ENCODE results near the gene GRB2. TPM values are rescaled to one million over a fixed set of nuclear protein-coding genes. Genes with fewer than 3 reads are reported as not detected.
"Not testable (repeated sequence)": the region's sequence is repeated elsewhere in the genome, so short reads cannot be mapped to it uniquely, and the experiment has no call there.

GRB2 gene
- total RNA-seq, 2 donors from 2014 or later: 87.2 to 97.8 TPM

DNA sequence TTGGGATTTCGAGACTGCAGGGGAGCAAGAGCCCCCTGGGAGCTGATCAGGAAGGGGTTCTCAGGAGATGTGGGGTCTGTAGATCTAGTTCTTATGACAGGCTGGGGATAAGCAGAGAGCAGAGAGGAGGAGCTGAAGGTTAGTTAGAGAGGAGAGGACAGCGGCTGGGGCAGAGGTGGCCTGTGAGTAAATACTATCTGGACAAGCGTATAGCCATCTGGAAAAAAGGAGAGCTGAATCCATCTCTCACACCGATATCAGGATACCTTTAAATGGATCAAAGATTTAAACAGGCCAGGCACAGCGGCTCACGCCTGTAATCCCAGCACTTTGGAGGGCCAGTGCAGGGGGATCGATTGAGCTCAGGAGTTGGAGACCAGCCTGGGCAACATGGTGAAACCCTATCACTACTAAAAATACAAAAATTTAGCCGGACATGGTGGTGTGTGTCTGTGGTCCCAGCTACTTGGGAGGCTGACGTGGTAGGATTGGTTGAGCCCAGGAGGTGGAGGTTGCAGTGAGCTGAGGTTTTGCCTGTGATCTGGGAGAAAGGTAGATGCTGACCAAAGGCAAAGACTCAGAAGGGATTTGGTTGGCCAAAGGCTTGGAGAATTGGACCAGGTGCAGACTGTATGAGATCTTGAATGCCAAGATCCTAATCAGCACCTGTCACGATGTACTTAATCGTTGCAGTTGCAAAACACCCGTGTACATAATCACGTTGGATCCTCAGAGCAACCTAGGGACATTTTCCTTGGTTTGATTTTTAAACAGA is 97.3 kb downstream of the GRB2 start:
- intact Hi-C loops (cut with DNase I): no loop called here

DNA sequence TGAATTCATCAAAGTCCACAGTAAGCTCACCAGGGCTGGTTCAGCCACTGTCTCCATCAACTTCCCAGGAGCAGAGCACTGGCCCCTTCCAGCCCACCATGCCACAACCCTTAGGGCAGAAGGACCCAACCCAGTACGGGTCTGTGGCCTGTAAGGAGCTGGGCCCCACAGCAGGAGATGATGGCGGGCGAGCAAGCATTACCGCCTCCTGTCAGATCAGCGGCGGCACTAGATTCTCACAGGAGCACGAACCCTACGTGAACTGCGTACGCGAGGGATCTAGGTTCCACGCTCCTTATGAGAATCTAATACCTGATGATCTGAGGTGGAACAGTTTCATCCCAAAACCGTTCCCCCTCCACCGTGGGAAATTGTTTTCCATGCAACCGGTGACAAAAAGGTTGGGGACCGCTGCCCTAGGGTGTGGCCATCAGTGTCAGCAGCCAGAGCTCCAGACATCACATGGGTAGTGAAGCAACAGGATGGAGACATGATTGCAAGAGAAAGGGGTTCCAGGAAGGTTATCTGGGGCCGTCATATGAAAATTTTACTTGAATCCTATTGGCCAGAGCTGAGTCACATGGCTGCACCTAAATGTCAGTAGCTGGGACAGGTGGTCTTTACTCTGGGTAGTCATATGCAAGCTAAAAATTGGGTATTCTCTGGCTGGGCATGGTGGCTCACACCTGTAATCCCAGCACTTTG is 103.8 kb downstream of the GRB2 start:
- intact Hi-C loops (cut with DNase I): no loop called here
- DNase-seq (ENCODE audit: low spot score): no peak

More for the DNA sequence above, 97.3 kb downstream of the GRB2 start:
- no peak for DNase-seq (ENCODE audit: low spot score)

DNA sequence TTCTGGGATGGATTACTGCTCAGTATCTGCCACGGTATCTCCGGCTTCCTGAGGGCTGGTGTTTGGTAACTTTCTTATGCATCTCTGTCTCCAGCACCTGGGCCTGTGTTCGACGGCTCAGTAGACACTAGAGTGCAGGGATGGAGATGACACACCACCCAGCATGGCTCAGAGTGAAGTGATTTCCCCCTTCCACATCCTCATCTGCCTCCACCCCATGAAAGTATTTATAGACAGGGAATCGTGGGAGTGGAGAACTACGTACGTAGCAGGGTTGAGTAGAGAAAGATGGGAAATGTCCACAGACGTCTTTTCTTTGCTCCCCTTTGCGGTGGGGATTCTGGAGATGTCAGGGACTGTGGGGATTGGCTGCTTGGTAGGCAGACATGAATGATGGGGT is 104.4 kb downstream of the GRB2 start:
- no peak for DNase-seq (ENCODE audit: low spot score)
- intact Hi-C loops (cut with DNase I): no loop called here

DNA sequence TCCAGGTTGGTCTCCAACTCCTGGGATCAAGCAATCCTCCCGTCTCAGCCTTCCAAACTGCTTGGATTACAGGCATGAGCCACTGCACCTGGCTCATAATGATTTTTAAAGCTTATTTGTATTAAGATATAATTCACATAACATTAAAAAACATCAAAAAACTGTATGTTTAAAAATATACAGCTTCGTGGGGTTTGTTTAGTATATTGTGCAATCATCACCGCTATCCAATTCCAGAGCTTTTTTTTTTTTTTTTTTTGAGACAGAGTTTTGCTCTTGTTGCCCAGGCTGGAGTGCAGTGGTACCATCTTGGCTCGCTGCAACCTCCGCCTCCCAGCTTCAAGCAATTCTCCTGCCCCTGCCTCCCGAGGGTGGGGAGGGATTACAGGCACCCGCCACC is 105.2 kb downstream of the GRB2 start:
- DNase-seq (ENCODE audit: low spot score): no peak
- intact Hi-C loops (cut with DNase I): no loop called here

DNA sequence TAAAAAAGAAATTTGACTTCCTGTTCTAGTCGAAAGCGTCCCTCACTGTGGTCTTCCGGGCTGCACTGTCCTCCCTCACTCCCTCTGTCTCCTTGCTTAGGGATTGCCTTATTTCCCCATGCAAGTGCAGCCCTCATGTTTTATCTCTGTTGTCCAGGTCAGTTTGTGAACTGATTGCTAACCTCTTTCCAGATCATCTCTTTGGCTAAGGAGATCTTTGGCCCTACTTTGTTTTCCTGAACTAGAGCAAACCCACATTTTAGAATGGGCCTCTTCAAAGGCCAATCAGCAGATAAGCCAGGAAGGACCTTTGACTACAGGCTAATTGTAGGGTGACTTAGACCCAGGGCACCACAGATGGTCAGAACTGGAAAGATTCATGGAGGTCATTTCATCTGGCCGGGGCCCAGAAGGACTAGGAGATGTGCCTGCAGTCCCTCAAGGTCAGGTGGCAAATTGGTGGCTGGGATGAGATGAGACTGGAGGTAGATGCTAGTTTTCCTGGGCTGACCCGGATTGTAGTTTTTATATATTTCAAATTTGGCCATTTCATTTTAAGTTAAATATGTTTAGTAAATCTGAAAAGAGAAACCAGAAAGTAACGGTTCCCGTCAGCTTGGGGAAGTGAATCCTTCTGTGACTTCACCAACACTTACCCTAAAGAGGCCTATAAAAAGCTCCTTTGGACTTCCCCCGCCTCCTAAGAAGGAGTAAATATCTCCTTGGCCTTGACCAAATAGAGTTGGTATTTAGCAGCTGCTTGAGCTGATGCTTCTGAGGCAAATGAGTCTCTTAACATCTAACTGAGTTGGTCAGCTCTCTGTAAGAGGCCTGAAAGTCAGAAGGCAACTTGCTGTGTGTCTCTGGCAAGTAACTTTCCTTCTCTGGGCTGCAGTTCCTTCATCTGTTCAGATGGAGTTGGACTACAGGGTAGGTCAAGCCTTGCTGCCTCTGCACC is 110.0 kb downstream of the GRB2 start:
- no peak for DNase-seq (ENCODE audit: low spot score)
- intact Hi-C loops (cut with DNase I): no loop called here

DNA sequence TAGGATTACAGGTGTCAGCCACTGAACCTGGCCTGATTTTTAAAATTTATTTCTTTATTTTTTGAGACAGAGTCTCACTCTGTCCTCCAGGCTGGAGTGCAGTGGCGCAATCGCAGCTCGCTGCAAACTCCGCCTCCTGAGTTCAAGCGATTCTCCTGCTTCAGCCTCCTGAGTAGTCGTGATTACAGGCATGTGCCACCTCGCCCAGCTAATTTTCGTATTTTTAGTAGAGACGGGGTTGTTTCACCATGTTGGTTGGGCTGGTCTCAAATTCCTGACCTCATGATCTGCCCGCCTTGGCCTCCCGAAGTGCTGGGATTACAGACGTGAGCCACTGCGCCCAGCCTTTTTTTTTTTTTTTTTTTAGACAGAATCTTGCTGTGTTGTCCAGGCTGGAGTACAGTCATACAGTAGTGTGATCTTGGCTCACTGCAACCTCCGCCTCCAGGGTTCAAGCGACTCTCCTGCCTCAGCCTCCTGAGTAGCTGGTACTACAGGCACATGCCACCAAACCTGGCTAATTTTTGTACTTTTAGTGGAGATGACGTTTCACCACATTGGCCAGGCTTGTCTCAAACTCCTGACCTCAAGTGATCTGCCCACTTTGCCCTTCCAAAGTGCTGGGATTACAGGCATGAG is 112.5 kb downstream of the GRB2 start:
- intact Hi-C loops (cut with DNase I): not testable (repeated sequence)
- DNase-seq (ENCODE audit: low spot score): peak; percentile 82

DNA sequence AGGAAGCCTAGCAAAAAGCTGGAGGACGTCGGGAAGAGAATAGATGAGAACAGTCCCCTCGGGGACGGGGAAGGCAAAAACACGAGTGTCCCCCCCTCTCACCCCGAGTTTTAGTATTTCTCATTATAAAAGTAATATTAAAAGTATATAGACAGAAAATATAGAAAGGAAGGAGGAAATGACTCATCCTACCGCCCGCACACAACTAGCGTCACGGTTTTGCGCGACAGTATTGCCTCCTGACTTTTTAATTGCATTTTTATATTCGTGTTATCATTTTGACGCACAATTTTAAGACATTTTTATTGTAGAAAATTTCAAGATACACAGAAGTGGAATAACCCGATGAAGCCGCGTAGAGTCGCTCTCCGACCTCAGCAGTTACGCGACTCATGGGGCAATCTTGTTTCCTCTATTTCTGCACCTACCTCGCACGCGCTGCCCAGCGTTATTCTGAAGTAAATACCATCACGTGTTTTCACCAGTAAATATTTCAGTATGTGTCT is 115.6 kb downstream of the GRB2 start:
- DNase-seq (ENCODE audit: low spot score): peak; percentile 88
- intact Hi-C loops (cut with DNase I): no loop called here

DNA sequence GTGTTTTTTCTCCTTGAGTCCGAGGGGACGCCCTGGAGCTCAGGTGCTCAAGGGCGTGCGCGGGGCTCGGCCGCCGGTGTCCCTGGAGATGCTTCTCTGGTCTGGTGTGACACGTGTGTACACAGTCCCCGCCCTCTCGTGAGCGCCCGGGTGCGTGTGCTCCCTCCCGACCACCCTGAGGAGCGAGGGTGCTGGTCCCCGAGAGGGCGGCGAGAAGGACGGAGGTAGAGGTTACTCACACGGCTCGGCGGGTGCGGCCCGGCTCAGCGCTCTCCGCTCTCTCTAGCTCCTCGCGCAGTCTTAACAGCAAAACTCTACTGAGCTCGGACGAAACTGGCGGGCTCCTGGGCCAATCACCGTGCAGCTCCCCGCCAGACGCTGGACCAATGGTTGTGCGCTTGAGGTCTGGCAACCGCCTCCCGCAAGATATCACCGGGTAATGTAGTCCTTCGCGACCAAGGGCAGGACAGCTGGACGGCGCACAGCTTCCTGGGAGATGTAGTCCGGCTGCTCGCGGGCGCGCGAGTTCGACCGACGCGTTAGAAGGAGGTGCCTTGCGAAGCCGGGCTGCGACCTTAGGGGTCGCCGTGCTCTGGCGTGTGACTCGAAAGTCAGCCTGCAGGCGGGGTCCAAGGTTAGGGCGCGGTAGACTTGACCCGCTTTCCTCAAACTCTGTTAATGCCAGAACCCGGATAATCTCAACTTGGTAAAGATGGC is 116.2 kb downstream of the GRB2 start, which contains the start of gene SLC25A19:
Gene SLC25A19 (minus strand): TSS at position 319 of the 717 bp plus-strand sequence. CDS start 2,669 bp downstream, outside the sequence.
- intact Hi-C loops (cut with DNase I): no loop called here
- peak; percentile 100 for DNase-seq (ENCODE audit: low spot score)

DNA sequence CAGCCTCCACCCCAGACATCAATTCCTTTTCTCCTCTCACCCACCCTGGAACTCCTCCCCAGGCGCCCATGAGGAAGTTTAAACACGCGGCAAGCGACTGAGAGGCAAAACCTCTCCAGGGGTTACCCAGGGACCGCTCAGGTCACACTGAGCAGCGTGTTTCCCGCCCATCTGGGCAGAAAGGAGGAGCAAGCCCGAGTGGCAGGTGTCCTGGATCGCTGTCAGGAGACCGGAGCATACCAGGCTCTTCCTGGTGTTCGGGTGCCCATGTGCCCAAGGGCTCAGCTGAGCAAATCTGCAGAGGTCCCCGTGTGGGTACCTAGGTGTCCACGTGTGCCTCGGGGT is 116.7 kb downstream of the GRB2 start:
- DNase-seq (ENCODE audit: low spot score): peak; percentile 82
- intact Hi-C loops (cut with DNase I): no loop called here

DNA sequence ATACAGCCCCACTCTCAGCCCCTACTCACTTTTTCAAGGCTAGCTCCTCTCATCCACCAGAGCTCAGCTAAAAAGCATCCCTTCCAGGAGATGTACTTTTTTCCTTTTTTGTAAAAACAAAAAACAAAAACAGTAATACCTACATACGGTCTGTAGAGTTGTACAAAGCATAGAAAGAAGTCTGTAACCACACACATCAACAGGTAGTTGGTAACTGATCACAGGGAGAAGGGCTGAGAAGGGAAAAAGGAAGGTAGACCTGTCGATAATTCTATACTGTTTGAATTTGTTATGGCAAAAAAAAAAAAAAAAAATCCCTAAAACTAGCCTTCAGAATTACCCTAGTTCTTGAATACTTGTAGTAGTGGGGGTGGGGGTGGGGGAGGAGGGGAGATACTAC is 117.1 kb downstream of the GRB2 start:
- intact Hi-C loops (cut with DNase I): no loop called here
- DNase-seq (ENCODE audit: low spot score): no peak

DNA sequence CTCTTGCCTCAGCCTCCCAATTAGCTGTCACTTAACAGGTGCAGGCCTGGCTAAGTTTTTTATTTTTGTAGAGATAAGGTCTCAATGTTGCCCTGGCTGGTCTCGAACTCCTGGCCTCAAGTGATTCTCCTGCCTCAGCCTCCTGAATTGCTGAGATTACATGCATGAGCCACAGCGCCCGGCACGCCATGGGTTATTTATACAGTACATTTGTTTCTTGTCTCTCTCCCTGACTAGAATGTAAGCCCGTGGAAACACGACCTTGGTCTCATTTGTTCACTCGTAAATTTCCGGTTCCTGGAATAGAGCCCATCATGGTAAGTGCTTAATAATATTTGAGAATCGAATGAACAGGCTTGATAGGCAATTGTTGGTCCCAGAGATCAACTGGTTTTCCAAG is 118.3 kb downstream of the GRB2 start:
- intact Hi-C loops (cut with DNase I): no loop called here

DNA sequence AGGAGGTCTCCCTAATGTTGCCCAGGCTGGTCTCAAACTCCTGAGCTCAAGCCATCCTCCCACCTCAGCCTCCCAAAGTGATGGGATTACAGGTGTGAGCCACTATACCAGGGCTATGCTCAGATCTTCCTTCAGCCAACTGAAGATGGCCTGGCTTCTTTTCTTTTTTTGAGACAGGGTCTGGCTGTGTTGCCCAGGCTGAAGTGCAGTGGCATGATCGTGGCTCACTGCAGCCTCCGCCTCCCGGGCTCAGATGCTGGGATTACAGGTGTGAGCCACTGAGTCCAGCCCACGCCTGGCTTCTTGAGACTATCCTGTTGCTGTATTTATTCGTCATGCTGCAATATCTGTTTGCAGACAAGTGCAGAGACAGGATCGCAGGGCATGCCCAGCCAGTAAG is 120.4 kb downstream of the GRB2 start:
- DNase-seq (ENCODE audit: low spot score): no peak
- intact Hi-C loops (cut with DNase I): no loop called here

More for the DNA sequence above, 118.3 kb downstream of the GRB2 start:
- no peak for DNase-seq (ENCODE audit: low spot score)

DNA sequence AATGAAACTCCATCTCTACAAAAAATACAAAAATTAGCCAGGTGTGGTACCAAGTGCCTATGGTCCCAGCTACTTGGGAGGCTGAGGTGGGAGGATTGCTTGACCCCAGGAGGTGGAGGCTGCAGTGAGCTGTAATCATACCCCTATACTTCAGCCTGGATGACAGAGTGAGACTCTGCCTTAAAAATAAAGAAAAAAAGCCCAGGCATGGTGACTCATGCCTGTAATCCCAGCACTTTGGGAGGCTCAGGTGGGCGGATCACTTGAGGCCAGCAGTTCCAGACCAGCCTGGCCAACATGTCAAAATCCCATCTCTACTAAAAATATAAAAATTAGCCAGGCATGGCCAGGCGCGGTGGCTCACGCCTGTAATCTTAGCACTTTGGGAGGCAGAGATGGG is 125.3 kb downstream of the GRB2 start:
- DNase-seq (ENCODE audit: low spot score); intact Hi-C loops (cut with DNase I): not testable (repeated sequence)

DNA sequence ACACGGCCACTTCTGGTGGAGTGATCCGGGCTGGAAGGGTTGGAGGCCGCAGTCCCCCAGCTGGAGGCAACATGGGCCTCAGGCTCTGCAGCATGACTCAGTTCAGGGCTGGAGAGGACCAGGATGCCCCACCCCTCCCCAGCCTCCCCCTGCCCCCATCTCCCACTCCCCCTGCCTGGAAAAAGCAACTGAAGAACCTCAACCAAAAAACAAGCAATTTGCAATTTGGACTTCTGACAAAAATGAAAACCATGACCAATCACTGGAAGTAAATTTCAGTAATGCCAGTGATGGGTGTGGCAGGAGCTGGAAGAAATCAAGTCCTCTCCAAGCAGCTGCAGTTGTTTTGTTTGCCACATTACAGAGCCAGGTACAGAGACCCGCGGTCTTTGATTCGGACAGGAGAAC is 127.8 kb downstream of the GRB2 start:
- intact Hi-C loops (cut with DNase I): no loop called here
- DNase-seq (ENCODE audit: low spot score): no peak

DNA sequence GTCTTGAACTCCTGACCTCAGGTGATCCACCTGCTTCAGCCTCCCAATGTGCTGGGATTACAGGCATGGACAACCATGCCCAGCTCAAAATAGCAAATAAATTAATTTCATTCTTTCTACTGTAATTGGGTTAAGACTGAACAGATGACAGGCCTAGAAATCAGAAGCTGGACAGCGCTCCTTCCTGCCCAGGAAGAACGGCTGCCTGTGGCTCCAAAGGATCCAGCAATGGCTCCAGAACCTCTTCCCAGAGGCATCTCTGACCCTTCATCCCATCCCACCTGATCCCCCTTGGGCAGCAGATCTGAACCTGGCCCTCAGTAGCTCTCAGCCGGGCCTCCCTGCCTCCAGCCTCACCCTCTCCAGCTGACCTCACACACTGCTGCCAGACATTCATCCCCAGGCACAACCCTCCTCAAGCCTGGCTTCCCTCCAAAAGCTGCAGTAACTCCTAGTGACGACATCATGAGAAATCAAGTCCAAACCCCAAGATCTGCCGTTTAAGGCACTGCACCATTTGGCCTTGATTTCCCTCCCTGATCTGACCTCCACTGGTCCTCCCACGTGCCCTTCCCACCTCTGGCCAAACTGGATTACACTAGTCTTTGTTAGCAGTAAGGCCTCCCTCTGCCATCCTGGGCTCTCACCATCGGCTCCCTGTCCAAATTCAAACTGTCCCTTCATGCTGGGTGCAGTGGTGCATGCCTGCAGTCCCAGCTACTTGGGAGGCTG is 131.3 kb downstream of the GRB2 start:
- DNase-seq (ENCODE audit: low spot score): no peak
- intact Hi-C loops (cut with DNase I): no loop called here

DNA sequence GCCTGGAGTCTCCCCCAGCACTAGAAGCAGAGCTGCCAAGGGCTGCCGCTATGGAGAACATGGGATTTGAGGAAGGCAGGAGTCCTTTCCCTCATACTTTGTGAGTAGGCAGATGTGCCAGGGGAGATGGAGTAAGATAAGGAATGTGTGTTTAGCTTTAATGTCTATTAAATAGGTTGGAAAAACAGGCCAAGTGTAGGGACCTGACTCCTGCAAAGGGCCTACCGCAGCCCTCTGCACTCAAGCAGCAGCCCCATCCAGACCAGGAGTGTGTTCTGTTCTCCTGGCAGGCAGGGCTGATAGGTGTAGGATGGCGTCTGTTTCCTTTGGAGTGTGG is 132.7 kb downstream of the GRB2 start:
- intact Hi-C loops (cut with DNase I): no loop called here

DNA sequence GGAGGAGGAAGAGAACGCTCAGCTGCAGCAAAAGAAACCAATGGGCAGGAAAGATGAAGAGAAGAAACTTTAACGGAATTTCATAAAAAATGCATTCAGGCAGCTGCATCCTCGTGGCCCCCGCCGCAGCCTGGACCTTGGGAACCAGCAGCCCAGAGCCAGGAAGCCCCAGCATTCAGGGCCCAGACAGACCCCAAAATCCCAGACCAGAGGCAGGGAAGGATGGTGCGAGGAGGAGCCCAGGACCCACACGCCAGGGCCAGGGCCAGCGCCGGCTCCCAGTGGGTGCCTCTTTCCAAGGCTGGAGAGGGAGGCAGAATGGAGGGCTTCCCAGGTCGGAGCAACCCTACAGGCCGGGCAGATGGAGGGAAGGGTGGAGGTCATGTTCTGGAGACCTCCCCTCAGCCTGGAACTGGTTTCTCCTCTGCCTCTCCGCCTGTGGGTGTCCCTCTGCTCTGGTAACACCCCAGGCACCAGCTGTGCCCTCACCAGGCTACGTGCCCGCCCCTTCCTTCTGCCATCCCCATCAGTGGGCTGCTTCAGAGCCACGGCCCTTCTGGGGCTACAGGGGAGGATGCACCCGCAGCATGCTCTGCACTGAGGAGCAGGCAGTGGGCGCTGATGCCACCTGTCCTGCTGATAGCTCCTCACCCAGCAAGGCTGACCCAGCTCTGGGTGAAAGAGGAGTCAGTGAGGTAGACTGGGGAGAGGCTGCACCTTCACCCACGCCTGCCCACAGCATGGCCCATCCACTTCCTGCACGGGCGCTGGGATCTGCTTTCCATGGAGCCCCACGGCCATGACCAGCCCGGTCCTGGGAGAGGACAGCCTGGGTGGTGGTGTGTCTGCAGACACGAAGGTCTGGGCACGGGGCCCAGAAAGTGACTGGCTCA is 133.3 kb downstream of the GRB2 start:
- no peak for DNase-seq (ENCODE audit: low spot score)
- intact Hi-C loops (cut with DNase I): no loop called here

More for the DNA sequence above, 132.7 kb downstream of the GRB2 start:
- no peak for DNase-seq (ENCODE audit: low spot score)

Data from posterior vena cava (tissue), 2 donors.